Adipose tissue (tissue), 3 donors: Measurements from ENCODE around the gene ADGRG6. TPM values are rescaled to one million over a fixed set of nuclear protein-coding genes. Genes with fewer than 3 reads are reported as not detected.
"Not testable (repeated sequence)": the region's sequence is repeated elsewhere in the genome, so short reads cannot be mapped to it uniquely, and the experiment has no call there.

Experiments
- H3K27ac ChIP-seq: one replicate; pipeline ENCODE4 v1.5.1; 2013; ENCODE audit warnings: low read depth, low read length
- WGBS, 3 donors: extraction: QIAGEN DNeasy Blood & Tissue Kit; methylation state at CpG; one replicate each; pipeline ENCODE4 v1.1.7; 2013; 5-methylcytosine and 5-hydroxymethylcytosine counted together
- polyA plus RNA-seq, 3 donors: library from polyadenylated mRNA; stranded (reverse); fragments of 200-250 nt; gene quantifications; one replicate each; pipeline ENCODE4 v1.2.3, GENCODE V29; 2013
- donor health status: healthy with polysubstance abuse.
- donor health status: Bipolar disorder and iron deficiency.
- donor health status: healthy.

ADGRG6 gene
- polyA plus RNA-seq, 3 donors = 1.3 to 2.8 (median 1.9) TPM

DNA sequence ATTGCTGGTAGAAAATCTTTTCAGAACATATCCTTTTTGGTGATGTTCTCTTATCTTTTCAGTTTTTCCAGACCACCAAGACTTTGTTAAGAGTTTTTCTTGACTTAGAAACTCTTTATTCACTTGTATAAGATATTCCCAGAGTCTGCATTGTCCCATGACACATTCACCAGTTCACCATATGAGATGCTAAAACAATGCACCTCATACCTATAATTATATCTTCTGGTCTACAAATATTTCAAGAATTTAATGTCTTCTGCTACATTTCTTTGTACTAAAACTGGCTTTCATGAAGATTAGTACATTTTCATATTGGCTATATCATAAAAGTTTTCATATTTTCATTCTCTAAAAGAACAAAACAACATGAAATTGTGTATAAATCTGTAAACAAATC lies 111.3 kb downstream of the ADGRG6 start:
- H3K27ac ChIP-seq = no peak overlapping the region

DNA sequence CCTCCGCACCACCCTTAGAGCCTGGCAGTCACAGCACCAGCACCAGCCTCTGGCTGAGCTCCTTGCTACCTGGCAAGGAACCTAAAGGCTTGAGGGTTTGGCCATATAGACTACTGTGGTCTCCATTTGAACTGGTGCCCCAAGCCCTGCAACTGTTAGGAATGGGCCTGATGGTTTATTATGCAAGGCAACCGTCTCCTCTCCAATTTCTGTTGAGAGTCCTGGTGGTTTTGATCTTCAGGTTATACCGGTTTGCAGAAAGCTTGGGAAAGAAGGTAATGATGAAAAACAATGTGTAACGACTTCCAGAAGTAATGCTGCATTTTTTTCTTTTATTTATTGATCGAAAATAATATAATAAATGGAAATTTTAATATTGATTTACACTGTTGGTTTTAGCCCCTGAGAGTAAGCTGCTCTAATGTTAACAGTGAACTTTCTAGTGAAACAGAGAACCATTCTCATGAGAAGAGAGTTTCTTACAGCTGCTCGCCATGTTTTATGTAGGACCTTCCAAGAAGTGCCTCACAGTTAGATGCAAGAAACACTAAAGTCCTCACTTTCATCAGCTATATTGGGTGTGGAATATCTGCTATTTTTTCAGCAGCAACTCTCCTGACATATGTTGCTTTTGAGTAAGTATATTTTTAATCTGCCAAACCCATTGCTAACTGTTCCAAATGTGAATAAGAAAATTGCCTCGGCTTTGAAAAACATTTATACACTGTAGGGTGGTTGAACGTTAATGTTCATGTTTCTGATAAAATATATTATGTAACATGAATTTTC lies 112.8 kb downstream of the ADGRG6 start:
- WGBS, 3 donors = 91 to 93% (median 92%) methylated on average over 8 of the region's 8 CpGs

GRCh38 chr6:142416179-142416578 lies 114.4 kb downstream of the ADGRG6 start:
- WGBS, 3 donors = 33 to 79% (median 50%) methylated on average over 3 of the region's 3 CpGs
- no peak overlapping the region for H3K27ac ChIP-seq

More for the DNA sequence above, 112.8 kb downstream of the ADGRG6 start:
- no peak overlapping the region for H3K27ac ChIP-seq

GRCh38 chr6:142416686-142417085 lies 114.9 kb downstream of the ADGRG6 start:
- H3K27ac ChIP-seq = no peak overlapping the region

GRCh38 chr6:142417331-142417750 lies 115.5 kb downstream of the ADGRG6 start:
- WGBS, 3 donors = 82 to 95% (median 83%) methylated on average over 1 of the region's 1 CpG

DNA sequence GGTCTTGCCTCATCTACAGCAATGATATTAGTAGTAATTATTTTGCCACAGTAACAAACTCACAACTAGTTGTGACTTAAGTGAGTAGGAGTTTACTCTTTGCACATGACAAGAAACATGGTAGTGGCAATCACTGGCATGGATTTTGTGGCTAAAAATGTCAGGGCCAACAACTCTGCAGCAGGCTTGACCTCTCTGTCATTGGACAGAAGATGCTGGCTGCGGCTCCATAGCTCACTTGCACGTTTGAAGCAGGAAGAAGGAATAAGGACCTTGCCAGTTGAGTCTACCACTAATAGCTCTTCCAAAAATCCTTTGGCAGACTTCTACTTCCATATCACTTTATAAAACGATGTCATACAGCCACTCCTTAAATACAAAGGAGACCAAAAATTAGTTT lies 117.3 kb downstream of the ADGRG6 start:
- H3K27ac ChIP-seq = no peak overlapping the region
- 50 to 71% (median 52%) methylated on average over 3 of the region's 3 CpGs for WGBS, 3 donors

More at GRCh38 chr6:142417331-142417750, 115.5 kb downstream of the ADGRG6 start:
- H3K27ac ChIP-seq = no peak overlapping the region

DNA sequence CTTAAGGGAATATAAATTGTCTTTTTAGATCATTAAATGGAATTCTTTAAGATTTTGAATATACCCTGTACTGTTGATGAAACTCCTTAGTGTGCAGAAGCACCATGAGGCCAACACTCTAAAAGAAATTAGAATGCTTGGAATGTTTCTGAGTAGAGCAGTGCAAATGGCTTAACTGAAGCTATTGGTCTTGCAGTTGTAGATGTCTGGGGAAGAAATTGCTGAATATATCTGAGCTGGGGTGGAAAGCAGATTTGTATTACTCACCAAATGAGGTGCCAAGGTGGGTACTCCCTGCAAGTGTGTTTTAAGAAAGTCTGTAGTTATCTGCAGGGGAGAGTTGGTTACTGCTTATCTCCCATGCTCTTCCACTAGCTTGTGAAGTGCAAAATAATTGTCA lies 119.0 kb downstream of the ADGRG6 start:
- H3K27ac ChIP-seq = no peak overlapping the region

DNA sequence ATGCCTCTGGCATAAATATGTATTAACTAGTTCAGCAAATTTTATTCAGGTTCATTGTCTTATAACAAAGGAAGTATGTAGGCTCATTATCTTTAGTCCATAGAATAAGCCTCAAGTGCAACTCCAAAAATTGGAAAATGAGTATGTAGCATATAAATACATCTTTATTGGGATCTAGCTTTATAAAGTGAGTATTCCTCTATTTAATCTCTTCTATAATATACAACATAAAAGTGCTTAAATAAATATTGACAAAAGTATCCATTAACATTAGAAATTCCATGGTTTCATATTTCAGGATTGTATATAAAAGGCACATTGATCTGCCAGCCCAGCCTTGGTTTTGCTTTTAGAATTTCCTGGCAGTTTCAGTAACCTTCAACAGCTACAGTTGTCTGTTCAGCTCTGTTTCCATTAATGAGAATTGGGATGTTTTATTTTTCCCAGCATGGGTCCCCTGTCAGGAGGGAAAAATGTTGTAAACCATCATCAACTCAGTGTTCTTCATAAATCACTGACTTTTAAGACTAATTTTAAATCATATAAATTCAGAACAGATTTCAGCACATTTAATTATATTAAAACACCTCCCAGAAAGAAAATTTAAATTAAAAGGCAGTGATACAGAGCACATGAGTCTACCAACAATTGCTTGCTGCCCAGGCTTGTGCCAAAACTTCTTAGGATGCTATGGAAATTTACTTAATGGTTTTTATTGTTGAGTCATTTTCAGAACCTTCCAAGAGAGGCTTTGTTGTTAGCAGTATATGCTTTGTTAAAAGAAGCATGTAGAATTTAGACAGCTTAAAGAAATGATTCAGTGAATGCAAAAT lies 119.7 kb downstream of the ADGRG6 start:
- no peak overlapping the region for H3K27ac ChIP-seq

DNA sequence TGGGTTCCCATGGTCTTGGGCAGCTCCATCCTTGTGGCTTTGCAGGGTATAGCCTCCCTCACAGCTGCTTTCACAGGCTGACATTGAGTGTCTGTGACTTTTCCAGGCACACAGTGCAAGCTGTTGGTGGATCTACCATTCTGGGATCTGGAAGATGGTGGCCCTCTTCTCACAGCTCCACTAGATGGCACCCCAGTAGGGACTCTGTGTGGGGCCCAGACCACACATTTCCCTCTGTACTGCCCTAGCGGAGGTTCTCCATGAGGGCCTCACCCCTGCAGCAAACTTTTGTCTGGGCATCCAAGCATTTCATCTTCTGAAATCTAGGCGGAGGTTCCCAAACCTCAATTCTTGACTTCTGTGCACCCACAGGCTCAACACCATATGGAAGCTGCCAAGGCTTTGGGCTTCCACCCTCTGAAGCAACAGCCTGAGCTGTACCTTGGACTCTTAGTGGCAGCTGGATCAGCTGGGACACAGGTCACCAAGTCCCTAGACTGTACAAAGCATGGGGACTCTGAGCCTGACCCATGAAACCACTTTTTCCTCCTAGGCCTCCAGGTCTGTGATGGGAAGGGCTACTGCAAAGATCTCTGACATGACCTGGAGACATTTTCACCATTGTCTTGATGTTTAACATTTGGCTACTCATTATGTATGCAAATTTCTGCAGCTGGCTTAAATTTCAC lies 124.8 kb downstream of the ADGRG6 start:
- 95 to 100% (median 98%) methylated on average over 2 of the region's 2 CpGs for WGBS, 3 donors
- H3K27ac ChIP-seq = not testable (repeated sequence)

- WGBS, 3 donors = 93 to 98% (median 97%) methylated on average over 2 of the region's 2 CpGs
- not testable (repeated sequence) for H3K27ac ChIP-seq
Measured at GRCh38 chr6:142428468-142428867, 126.7 kb downstream of the ADGRG6 start.

- no peak overlapping the region for H3K27ac ChIP-seq
Measured at GRCh38 chr6:142429195-142429594, 127.4 kb downstream of the ADGRG6 start.

- 86 to 91% (median 88%) methylated on average over 4 of the region's 4 CpGs for WGBS, 3 donors
- no peak overlapping the region for H3K27ac ChIP-seq
Measured at GRCh38 chr6:142433419-142433818, 131.6 kb downstream of the ADGRG6 start.

- no peak overlapping the region for H3K27ac ChIP-seq
- WGBS, 3 donors = 91% methylated on average over 1 of the region's 1 CpG
Measured at GRCh38 chr6:142438898-142439297, 137.1 kb downstream of the ADGRG6 start.

DNA sequence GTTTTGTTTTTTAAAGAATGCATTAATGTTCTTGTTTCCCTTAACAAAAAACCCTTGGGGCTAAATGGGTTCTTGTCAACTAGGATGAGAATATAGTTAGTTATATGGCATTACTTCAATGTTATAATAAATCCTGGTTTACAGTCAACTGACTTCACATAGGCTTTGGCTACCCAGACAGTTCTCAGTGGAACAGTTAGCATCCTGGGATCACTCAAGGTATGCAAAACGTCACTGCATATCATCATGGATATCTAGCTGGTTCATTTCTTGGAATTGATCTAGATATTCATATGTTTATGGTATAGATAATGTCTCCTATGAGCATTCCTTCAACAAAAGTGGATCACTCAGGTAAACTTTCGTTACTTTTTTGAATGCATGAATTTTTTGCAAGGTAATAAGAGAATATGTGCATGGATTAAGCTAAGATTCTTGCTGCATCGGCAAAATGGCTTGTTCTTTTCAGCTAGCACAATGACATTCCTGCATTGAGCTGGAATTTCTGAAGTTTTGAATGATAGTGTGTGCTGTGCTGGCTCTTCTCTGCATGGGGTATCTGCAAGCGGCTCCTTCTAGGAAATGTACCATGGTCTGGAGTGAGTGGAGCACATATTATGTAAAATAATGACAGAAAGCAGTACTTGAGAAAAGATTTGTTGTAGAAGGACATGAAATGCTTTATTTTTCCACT lies 138.9 kb downstream of the ADGRG6 start:
- H3K27ac ChIP-seq = no peak overlapping the region
- WGBS, 3 donors = 60 to 79% (median 79%) methylated on average over 4 of the region's 4 CpGs

- 87 to 91% (median 87%) methylated on average over 3 of the region's 3 CpGs for WGBS, 3 donors
- no peak overlapping the region for H3K27ac ChIP-seq
Measured at GRCh38 chr6:142441716-142442115, 139.9 kb downstream of the ADGRG6 start.

DNA sequence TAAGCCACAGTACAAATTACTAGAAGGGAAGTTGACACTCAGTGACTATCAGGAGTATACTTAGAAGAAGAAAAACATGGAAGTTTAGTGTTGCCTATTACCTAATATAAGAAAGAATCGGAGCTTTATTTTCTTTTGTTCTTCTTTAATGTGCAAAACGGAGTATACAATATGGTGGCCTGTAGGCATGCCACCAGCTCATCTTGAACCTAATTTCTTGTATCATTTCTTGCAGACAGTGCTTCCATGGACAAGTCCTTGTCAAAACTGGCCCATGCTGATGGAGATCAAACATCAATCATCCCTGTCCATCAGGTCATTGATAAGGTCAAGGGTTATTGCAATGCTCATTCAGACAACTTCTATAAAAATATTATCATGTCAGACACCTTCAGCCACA lies 141.3 kb downstream of the ADGRG6 start:
- WGBS, 3 donors = 91 to 94% (median 94%) methylated on average over 2 of the region's 2 CpGs

DNA sequence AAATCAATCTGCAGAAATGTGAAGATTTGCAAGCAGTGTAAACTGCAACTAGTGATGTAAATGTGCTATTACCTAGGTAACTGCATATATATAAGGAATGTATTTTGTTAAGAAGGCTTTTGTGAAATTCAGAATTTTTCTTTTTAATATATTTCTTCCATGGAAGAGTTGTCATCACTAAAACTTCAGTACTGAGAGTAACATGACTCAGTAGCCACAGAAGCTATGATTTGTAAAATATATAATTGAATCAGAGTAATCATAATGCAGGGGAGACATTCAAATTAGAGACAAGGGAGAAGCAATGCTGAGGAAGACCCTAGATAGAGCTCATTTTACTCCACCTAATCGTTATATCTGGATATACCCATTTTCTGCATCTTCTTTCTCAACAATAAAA lies 141.7 kb downstream of the ADGRG6 start:
- H3K27ac ChIP-seq = no peak overlapping the region
- WGBS, 3 donors = 85 to 96% (median 88%) methylated on average over 1 of the region's 1 CpG

More for the DNA sequence above, 141.3 kb downstream of the ADGRG6 start:
- H3K27ac ChIP-seq = no peak overlapping the region

DNA sequence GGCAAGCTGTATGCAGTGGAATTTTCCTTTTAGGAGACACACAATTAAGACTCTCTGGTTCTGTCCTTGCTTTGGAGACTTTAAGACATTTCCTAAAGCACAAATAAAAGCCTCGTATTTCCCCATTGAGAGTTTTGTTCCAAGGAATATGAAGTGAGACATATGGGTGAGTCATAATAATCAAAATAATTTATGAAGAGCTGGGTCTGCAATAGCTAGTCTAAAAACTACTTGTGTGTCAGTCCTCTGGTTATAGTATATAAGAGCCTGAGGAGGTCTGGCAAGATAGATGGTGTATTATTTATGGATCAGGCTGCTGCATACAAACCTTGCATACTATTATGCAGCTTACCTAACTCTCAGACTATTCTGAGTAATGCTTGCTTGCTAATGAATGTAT lies 142.6 kb downstream of the ADGRG6 start:
- 55 to 76% (median 69%) methylated on average over 1 of the region's 1 CpG for WGBS, 3 donors
- no peak overlapping the region for H3K27ac ChIP-seq

DNA sequence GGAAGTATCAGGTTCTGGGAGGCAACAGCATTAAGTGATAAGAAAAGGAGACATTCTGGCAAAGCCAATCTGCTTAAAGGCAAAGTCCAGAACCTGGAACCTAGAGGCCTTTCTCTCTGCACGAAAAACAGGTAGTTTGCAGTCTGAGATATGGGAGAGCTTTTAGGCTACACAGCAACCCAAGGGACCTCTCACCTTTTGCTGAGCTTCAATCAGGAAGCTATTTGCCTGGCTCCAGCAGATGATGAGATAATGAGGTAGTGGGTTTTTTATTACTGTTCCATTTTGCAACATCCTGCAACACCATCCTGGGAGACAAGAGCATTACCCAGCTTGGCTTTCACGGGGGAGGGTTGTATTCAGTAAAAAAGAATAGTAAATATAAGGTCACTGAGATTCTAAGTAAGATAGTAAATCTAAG lies 143.1 kb downstream of the ADGRG6 start:
- 48 to 50% (median 48%) methylated on average over 2 of the region's 2 CpGs for WGBS, 3 donors

More for the DNA sequence above, 143.1 kb downstream of the ADGRG6 start:
- no peak overlapping the region for H3K27ac ChIP-seq
